H1 (cell line): Measurements from ENCODE around the gene CTNNBL1. TPM values are rescaled to one million over a fixed set of nuclear protein-coding genes. Genes with fewer than 3 reads are reported as not detected.

ENCODE experiments used
- POLR2AphosphoS5 ChIP-seq: IDR thresholded peaks from 2 replicates; pipeline ENCODE4 v1.6.1; 2011; ENCODE audit warnings: low read depth, low read length
- TCF12 ChIP-seq: IDR thresholded peaks from 2 replicates; pipeline ENCODE4 v1.6.1; 2011; ENCODE audit warnings: low read depth, mild to moderate bottlenecking, low read length
- polyA plus RNA-seq, 7 experiments: library from polyadenylated mRNA; depleted of rRNA in 3 of 7; stranded (reverse) in 5 of 7; unstranded in 2 of 7; fragments of >200 nt in 5 of 7; fragments of 200-250 nt in 2 of 7; gene quantifications; 1 replicate in 5 of 7; 2 replicates in 1 of 7; 4 replicates in 1 of 7; pipeline versions ENCODE4 v1.2.1 to v1.2.3, GENCODE V29; 2011 to 2013; ENCODE audit warnings: missing spikeins in 2 of 7, mixed read lengths in 2 of 7
- total RNA-seq: library from RNA; stranded (reverse); fragmentation: NEBNext Ultra II Directional; extraction: Animal tissue kit (Norgen Biotek cat#: 25700); gene quantifications from 2 replicates; pipeline ENCODE4 v1.2.1, GENCODE V29; 2021

CTNNBL1 gene
- total and polyA plus RNA-seq, 2 of the 8 experiments (the other 6 are each of a cell fraction or from before 2014, with no cell fraction given) = 19.6 to 81.6 TPM

- TF ChIP-seq TCF12 = no peak
- TF ChIP-seq POLR2AphosphoS5 = no peak
These were observed 97.1 kb downstream of the CTNNBL1 start (continued) for GRCh38 chr20:37790900-37791299.
